CD4-positive, alpha-beta T cell treated with Interleukin-6 at 100 ng/mL for 8 hours (primary cell): Measurements from ENCODE around the gene ZNF516.
"Not testable (repeated sequence)": the region's sequence is repeated elsewhere in the genome, so short reads cannot be mapped to it uniquely, and the experiment has no call there.

ENCODE experiments used
- DNase-seq: peaks from one replicate; pipeline ENCODE4 v3.0.0-alpha.2; 2020; ENCODE audit warnings: mixed read lengths, low spot score

The ZNF516 gene

DNA sequence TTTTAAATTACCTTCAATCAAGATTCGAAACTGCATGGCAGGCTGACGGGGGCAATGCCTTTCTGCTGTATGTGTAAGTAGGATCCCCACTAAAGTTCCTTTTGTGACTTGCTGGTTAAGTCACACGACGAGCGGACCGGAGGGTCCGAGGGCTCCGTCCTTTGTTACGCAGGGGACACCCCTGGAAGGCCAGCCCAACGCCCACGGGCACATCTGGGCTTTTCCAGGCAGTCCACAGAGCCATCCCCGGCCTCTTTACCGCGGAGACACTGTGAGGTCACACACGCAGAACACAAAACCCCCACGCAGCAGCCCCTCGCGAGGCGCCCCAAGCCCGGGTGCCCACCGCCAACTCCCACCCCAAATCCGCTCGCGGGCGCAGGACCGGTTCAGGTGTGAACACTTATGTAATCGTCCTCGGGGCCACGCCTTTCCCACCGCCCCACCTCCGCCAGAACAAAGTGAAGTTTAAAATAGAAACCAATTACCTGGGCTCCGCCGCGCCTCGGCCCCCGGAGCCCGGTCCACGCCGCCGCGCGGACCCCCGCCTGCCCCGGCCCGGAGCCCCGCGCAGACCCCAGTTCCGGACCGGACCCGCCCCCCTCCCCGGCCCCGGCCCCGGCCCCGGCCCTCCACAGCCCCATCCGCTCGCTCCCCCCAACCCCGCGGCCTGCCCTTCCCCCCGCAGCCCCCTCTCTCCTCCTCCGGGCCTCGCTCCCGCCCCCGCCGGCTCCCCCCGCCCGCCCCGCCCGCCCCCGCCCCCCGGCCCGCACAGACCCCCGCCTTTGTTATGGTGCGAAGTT is 4.2 kb downstream of the ZNF516 start:
- peak; percentile 43 for DNase-seq

DNA sequence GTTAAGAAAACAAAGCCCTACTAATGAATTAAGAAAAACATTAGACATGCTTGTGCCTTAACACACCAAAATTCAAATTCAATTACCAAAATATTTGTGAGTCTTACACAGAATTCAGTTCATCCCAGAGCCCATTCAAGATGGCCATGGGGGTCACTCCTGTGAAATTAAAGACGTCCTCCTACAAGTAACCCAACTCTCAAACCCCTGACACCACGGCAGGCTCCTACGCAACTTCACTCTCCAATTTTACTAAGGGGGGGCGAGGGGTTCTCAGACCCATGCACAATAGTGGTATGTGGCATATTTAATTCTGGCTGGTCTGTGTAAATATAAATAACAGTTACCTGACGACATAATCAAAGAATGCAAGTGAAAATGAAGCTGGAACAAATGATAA is 5.0 kb downstream of the ZNF516 start:
- DNase-seq: no peak

DNA sequence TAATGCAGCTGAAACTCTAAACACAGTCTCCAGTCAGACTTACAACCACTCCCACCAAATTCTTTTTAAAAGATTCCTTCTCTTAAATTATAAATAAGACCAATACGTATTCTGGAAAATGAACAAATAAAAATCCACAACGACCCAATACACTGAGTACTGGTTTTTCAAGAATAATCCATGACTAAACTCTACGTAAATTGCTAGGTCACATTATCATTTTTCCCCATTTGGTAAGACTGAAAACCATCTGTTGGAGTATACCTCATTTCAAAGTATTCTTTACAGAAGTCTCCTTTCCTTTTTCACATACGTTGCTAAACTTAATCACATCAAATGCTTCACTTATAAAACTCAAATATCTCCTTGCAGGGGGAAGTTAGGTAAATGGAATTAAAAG is 6.0 kb downstream of the ZNF516 start:
- no peak for DNase-seq

DNA sequence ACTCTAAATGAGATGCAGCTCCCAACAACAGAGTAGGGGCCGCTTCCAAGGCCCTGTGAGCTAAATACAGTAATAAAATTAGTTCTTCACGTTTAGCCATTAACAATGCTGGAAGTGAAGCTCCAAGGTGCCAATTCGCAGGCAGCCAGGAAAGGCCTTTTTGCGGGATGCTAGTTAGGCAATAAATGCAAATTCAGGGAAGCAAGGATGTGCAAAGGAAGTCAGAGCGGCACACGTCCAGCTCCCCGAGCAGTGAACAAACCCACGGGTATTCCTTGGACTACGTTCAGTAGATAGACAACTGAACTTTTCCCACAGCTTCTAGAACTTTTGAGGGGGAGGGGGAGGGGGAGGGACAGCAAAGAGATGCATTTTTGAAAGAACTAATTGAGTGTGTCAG is 6.9 kb downstream of the ZNF516 start:
- no peak for DNase-seq

DNA sequence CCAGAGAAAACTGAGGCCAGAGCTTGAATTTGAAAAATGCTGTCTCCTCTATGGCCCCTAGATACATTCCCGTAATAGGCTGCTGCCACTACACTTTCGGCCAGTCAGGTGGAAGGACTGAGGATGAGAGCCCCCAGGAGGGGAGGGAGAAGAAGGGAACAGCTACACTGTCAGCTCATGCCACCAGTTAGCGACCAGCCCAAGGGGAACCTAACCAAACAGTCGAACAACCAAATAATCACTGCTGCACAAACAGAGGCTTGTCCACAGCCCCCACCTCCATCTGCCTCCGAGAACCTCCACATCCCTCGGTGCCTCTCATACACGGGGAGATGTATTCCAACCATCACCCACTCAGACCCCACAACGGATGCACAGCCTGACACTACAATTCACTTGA is 7.3 kb downstream of the ZNF516 start:
- DNase-seq: no peak

DNA sequence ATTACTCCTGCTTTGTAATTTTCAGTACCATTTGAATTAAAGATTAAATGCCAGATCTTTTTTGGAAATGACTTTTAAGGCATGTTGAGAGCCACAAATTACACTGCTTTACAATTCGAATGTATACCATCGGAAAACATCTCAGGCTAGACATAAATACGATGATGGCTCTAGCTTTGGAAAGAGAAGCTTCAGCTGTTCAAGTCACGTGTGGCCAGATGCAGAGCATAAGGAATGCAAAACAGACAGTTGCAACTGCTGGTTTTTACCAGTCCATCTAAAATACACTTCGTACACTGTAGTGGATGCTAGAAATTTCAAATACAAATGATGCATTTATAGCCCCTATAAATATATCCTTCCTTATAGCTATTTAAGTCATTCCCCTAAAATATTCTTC is 8.0 kb downstream of the ZNF516 start:
- no peak for DNase-seq

DNA sequence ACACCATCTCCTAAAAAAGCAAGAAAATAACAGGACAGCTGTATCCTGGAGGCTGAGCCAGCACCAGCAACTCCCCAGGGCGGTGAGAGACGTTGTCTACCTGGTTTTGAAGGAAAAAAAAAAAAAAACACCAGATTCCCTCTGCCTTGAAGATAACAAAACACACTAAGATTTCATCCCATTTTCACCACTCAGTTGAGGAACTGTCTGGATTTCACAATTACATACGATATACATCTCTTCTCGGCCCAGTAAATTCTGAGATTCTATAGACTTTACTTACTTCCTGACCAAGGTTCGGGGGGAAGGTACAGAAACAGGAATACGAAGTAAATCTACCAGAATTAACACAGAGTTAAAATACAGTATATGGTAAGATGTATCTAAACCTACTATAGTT is 8.5 kb downstream of the ZNF516 start:
- no peak for DNase-seq

DNA sequence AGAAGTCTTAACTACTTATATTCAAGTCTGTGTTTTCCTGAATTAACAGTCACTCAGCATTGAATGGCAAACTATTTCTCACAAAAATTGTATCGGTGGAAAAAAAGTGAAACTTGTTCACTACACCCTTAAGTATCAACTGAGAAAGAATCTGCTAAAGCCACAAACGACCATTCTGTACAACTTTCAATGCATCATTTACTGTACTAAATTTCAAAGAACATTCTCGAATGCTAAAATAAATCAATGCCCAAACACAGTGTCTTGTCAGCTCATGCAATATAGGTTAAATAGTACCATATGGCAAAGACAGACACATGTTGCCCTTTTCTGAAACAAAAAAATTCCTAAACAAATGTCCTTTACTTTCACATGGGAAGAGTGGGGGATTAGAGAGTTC is 9.0 kb downstream of the ZNF516 start:
- DNase-seq: no peak

DNA sequence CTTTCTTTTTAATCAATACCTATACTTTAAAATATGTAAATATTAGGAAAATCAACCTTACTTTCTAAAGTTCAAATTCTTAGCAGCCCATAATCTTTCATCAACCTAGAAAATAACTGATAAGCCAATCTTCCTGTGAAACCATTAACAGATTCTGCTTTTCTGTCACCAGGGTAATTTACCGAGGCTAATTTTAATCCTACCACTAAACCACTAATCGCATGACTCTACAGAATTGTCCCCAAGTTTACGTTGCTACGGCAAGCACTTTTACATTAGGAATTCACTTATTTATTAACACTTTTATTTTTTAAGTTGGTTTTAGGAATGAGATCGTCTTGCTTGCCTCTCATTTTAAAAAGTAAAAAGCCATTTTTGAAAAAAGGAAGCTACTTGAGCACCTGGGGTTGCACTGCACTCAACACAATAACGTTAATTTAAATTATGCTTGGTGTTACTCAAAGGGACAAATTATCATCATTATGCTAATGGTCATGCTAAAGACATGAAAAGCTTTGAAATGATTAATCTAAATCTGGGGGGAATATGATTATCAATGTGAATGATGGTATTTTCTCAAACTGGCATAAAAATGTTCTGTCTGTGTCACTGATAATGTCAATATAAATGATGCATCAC is 10.2 kb downstream of the ZNF516 start:
- no peak for DNase-seq

DNA sequence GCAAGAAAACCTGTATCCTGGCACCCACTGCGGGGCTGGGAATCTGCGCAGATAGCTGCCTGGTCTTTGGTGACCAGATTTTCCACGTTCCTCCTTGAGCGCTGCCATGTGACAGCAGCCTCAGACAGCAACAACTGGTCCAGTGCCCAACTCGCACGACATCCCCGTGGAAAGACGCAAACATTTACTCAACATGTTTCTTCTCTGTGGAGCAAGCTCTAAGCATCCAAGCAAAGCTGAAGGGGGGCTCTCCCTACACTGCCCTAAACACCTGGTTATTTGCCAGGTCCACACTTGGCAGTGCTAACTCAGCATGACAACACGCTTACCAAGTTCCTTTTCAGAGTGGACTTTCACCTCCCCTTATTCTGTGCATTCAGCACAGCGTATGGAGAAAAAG is 11.3 kb downstream of the ZNF516 start:
- DNase-seq: no peak

DNA sequence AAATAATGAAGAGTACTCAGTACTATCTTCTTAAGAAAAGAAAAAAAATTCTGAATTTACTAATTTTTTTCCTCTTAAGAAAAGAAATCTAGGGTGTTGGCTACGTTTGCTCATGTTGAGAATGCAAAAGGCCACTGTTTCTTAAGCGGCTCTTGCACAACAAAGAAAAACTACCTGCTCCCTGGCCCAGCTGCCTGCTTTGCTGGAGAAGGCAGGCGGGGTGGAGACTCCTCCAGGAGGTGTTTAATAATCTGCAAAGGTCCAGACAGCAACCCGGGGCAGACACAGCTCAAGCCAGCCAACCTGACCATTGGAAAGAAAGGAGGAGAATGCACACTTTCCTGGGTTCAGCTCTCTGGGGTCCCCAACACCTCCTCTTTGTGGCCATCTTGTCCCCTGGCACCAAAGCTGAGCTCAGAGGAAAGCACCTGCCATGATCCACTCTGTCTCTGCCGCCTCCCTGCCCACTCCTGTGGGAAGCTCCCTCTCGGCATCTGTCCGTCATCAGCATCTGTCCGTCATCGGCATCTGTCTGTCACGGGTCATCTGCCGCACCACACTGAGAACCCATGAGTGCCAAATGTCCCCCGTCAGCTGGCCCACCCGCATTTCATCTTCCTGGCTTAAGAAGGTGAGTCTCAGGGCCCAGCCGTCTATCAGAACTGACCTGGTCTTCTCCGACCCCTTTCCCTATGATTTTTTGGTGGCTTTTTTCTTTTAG is 11.9 kb downstream of the ZNF516 start:
- DNase-seq: no peak

DNA sequence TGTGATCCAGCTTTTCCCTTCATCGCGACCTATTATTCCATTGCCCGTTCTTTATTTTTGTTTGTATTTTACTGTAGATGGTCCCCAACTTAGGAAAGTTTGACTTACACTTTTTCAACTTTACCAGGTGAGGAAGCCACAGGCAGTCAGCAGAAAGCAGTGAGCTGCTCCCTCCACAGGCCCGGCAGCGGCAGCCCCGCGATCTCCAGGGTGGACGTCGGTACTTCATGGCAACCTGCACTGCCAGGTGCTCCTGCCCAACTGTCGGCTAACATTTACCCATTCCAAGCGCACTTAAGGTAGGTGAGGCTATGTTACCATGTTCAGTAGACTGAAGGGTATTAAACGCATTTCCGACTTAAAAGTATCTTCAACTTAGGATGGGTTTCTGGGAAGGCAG is 12.8 kb downstream of the ZNF516 start:
- no peak for DNase-seq

DNA sequence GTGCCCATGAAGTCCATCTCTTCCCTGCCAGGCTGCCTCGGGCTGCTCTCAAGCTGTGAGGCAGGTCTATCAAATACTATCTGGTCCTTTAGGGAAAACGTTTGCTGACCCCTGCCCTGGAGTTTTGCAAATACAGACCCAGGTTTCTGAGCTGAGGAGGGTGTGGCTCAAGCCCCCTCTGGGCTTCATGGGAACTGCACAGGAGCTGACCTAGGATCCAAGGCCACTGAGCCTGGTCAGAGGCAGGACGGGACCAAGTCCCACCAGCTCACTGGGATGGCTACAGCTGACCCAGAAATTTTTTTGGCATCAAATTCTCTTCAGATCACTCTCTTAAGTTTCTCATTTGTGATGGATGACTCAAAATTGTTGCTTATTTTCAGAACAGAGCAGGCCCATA is 14.1 kb downstream of the ZNF516 start:
- no peak for DNase-seq

DNA sequence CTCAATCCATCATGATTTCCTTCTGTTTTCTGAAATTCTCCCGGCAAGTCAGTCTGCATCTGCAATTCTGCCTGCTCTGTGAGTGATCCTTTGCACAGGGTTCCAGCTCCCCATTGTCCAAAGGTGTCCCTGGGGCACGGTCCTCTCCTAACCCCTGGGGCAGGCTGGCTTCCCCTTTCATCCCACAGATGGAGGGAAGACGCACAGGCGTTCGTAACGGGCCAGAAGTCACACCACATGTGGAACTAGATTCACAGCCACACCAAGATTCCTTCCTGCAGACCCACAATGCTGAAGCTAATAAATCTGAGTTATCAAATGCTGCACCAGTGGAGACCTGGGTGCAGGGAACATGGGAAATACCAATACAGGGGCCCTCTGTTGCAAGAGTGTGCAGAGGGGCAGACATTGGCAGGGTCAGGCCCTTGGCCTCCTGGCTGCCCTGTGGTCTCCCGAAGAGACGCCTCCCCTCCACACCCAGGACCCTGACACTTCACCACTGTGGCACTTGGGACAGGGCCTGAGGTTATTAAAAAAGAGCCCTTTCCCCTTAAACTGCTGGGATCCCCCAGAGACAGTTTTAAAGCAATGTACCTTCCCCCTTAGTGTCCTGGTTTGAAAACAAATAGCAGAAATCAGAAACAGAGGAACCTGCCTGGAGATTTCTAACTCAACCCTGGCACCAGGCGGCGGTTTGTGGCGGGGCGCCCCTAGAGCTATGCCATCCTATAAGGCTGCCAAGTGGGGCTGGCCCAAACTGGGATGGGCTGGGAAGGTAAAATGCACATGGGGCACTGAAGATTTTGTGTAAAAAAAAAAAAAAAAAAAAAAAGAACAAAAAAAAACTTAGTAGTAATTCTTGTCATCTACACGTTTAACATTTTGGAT is 15.4 kb downstream of the ZNF516 start:
- DNase-seq: no peak

DNA sequence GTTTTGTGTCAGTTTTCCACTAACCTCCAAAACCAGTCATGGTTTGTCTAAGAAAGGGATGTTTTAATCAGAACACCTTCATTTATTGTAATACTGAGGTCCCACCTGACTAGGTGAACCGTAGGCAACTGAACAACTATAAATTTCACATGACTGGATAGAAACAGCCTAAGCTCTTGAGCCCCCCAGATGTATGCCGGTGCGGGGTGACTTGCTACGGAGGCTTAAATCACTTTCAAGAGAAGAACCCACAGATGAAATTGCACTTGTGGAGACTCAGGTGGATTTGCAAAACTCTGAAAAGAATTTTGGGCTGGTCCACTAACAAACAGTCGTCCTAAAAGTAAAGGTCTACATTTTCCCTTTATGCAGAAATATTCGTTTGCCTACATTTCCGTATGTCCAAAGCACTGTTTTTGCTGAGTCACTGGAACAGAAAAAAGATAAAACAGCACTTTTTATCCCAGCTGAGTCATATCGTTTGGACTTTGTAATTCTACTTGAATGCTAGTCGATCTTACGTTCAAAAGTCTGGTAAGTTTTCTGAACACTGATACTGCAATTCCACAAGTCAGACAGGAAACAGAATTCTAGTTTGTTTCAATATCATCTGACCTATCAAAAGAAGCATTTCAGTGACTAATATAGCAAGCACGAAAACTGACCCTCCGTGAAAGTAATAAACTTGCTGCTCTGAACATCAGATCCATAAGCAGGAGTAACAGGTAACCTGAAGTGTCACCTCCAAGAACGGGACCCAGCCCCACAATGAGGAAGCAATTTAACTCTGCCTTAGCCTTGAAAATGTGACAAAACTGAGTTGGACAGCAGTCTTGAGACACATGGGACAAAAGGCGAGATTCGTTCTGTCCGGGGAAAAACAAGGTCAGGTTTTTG is 18.1 kb downstream of the ZNF516 start:
- no peak for DNase-seq

DNA sequence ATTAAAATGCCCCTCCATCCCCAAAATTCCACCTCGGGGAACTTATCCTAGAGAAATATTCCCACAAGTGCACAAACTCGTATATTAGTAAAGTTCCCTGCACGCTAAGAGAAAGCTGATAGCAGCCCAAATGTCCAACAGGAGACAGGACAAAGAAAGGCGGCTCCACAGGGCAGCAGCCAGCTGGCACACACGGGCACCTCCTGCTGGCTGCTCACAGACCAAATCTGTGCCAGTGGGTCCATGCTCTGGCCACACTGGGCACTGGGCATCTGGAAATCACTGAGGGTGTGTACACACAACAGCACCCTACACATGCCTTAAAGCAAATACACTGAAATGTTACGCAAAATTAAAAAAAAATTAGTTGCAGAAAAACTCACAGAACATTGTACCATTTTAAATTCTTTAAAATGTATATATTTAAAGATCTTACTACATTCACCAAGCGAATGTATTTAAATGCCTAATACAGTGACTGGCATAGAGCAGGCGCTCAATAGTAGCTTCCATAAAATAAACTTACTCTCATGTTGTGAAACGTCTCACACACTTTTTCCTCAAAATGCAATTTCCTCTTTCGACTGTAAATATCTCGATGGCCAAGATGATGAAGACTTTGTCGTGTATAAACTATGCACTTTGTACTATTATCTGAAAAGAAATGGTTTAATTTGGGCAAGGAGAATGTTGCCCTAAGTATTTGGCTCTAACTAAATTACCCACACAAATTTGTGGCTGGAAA is 19.4 kb downstream of the ZNF516 start:
- no peak for DNase-seq

DNA sequence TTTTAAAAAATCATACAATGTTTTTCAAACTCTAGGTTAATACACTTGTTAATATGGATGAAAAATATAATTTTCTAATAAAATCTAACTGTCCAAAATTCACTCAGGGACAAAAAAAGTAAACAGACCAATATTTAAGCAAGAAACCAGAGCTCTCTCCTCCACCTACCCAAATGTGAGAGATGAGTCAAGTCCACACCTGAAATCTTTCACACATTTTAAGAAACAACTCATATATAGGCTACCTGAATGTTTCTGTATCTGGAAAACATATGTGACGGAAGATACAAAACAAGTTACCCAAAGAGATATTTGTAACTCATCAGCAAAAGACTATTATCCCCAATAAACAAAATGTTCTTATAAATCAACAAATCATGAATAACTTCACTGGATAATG is 20.2 kb downstream of the ZNF516 start:
- DNase-seq: no peak

DNA sequence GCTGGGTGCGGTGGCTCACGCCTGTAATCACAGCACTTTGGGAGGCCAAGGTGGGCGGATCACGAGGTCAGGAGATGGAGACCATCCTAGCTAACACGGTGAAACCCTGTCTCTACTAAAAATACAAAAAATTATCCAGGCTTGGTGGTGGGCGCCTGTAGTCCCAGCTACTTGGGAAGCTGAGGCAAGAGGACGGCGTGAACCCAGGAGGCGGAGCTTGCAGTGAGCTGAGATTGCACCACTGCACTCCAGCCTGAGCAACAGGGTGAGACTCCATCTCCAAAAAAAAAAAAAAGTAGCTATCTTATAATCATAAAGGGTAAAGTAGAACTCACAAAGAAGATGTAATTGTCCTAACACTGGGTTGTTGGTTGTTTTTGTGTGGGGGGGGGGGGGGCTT is 21.5 kb downstream of the ZNF516 start:
- DNase-seq: not testable (repeated sequence)

DNA sequence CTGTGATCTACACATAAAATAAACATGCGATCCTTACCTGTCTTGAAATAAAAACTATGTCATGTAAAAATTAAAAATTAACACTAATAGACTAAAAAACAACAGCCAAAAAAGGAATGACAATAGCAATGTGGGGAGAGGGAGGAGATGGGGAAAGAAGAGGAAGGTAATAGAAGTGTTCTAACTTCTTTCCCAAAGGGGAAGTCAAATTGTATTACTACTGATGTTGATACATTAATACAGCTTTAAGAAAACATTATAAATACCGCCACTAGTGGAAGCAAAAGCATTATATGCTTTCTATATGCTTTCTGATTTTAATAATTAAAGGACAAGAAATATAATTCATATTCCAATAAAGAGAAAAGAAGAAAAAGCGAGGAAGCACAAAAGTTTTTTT is 22.2 kb downstream of the ZNF516 start:
- DNase-seq: no peak

DNA sequence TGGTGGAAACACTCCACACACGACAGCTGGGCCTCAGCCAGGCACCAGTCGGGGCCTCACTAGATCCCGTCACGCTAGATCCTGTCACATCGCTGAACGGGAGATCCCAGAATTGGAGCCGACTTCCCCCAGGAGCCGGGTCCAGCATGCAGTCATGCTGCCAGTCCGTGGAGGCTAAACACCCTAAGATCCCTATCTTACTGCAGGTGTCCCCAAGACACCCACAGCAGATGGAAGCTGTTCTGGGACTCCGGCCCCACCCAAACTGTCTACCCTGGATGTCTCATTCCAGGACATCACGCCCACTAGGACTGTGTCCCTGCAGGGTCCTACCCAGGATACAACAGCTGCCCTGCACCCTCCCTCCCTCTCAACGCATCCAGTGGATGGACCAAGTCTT is 23.4 kb downstream of the ZNF516 start:
- DNase-seq: no peak
